NOMO-1 treated with dmso at 0.1 percent for 144 hours (cell line): ENCODE data around the gene MICAL3.
"Not testable (repeated sequence)": the region's sequence is repeated elsewhere in the genome, so short reads cannot be mapped to it uniquely, and the experiment has no call there.

Source experiments
- DNase-seq: peaks from one replicate; lab custom pipeline; 2025; ENCODE audit not compliant: unreplicated experiment; lab: John Stamatoyannopoulos, UW

Gene MICAL3

GRCh38 chr22:17939011-17939410 lies 85.3 kb downstream of the MICAL3 start:
- DNase-seq = no peak

DNA sequence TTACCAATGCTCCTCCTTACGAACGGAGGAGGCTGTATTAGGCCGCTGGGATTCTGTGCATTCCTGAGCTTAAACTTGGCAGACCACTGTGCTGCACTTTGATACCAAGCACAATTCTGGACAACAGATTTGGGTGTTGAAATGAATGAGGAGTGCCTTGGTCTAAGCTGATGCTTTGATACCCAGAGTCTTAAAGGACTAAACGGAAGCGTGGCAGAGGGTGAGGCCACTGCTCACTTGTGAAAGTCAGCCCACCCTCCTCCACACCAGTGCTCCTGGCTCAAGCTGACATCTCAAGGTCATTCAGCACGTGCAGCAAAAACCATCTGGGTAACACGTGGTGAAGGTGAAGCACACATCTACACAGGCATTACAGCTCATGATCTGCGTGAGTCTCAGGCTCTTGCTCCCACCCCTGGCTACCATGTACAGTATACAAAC lies 85.9 kb downstream of the MICAL3 start:
- no peak for DNase-seq

GRCh38 chr22:17932457-17932856 lies 91.9 kb downstream of the MICAL3 start:
- DNase-seq = not testable (repeated sequence)

DNA sequence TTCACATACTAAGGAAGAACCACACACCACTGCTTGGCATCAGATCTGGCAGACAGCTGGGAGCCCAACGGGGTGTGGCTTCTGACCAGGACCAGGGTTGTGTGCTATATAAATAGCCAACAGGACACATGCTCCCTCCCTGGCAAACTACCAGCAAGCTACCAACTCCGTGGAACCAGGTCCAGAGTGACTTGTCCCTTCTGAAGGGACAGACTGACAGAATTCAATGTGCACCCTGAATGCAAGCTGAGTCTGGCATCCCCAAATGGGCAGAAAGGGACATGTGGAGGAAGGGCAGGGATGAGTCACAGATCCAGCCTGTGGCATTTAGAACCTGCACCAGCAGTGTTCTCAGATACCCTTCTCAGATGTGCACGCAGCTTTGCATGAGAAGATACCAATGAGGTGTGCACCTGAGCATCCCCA lies 92.9 kb downstream of the MICAL3 start:
- no peak for DNase-seq

- no peak for DNase-seq
Observed at GRCh38 chr22:17930455-17931313, 93.7 kb downstream of the MICAL3 start.

GRCh38 chr22:17929909-17930308 lies 94.5 kb downstream of the MICAL3 start:
- DNase-seq = no peak

- DNase-seq = no peak
Observed at GRCh38 chr22:17928391-17928790, 96.0 kb downstream of the MICAL3 start.

GRCh38 chr22:17927062-17927461 lies 97.3 kb downstream of the MICAL3 start:
- no peak for DNase-seq

- no peak for DNase-seq
Observed at GRCh38 chr22:17926516-17926915, 97.8 kb downstream of the MICAL3 start.

- no peak for DNase-seq
Observed at GRCh38 chr22:17925431-17925841, 98.9 kb downstream of the MICAL3 start.

GRCh38 chr22:17924735-17925364 lies 99.5 kb downstream of the MICAL3 start:
- no peak for DNase-seq

GRCh38 chr22:17924076-17924475 lies 100.3 kb downstream of the MICAL3 start:
- no peak for DNase-seq

GRCh38 chr22:17922925-17923903 lies 101.1 kb downstream of the MICAL3 start:
- no peak for DNase-seq

DNA sequence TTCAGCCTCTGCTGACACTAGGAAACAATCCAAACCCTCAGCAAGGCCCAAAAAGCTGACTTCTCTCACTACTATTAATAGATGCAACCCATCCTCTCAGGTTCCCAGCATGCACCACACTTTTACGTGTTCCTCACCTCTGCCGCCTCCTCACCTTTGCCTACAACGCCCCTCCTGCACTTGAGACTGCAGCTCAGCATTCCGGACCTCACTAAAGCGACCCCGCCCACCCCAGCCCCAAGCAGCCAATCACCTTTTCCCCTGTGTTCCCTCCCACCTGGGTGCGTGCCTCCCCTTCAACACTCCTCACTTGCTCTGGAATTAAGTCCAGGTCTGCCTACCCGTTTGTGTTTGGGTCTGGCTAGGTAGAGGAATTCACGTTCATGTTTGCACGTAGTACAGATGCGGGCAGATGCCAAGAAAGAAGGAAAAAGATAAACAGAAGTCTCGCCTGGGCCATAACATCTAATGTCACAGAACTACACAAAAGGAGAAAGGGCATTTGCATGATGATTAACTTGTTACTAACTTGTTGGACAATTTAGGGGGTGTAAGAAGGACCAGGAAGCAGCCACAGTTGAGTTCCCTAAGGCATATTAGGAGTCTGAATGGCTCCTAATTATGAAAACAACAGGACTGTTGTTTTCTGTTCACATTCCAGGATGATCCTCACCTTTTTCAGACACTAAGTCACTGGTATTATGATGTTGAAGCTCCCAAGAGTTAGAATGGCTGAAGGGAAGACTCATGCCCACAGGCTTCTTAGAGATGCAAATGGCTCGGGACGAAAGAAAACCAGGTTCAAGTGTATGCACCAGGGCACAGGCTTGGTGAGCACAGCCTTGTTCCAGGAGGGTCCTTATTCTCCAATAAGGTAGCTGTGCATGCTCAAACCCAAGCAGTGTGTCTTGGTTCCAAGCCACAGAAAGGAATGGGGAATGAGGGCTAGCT lies 102.2 kb downstream of the MICAL3 start:
- DNase-seq = no peak

- DNase-seq = no peak
Observed at GRCh38 chr22:17920992-17921650, 103.2 kb downstream of the MICAL3 start.

GRCh38 chr22:17920145-17920605 lies 104.2 kb downstream of the MICAL3 start:
- DNase-seq = no peak

- no peak for DNase-seq
Observed at GRCh38 chr22:17919276-17920144, 104.9 kb downstream of the MICAL3 start.

DNA sequence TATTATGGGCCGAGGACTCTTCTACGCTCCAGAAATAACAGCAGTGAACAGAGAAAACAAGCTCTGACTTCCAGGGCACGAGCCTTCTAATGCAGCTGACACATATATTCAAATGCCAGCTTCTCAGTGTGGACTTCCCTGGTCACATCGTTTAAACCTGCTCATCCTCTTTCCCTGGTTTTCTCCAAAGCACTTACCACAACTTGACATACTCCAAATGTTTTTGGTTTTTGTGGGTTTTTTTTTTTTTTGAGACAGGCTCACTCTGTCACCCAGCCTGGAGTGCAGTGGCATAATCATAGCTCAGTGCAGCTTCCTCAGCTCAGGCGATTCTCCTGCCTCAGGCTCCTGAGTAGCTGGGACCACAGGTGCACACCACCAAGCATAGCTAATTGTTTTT lies 105.5 kb downstream of the MICAL3 start:
- DNase-seq = no peak
